ENCODE measurements around the gene MPLKIP.

DNA sequence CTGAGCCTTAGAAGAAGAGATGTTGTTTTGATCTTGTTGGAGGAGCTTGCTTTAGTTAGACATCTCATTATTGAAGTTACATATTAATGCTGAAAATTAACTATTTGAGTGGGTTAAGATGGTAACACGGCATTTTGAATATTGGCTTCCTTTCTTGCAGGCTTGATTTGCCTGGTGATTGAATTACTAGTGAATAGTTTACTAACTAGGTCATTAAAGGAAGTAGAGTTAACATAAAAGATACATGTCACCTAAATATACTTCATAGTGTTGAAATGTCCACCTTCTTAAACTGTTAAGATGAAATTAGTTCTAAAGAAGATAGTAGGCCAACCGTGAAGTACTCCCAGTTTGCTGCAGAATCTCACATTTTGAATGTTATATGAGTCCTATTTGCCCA, 18.5 kb downstream of the MPLKIP start:
- TF ChIP-seq, protein P1, sequence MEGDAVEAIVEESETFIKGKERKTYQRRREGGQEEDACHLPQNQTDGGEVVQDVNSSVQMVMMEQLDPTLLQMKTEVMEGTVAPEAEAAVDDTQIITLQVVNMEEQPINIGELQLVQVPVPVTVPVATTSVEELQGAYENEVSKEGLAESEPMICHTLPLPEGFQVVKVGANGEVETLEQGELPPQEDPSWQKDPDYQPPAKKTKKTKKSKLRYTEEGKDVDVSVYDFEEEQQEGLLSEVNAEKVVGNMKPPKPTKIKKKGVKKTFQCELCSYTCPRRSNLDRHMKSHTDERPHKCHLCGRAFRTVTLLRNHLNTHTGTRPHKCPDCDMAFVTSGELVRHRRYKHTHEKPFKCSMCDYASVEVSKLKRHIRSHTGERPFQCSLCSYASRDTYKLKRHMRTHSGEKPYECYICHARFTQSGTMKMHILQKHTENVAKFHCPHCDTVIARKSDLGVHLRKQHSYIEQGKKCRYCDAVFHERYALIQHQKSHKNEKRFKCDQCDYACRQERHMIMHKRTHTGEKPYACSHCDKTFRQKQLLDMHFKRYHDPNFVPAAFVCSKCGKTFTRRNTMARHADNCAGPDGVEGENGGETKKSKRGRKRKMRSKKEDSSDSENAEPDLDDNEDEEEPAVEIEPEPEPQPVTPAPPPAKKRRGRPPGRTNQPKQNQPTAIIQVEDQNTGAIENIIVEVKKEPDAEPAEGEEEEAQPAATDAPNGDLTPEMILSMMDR (IDR thresholded peaks at IDR 0.05 in 8 of 11, conservative IDR thresholded peaks at IDR 0.05 in 3 of 11), result no peak
- TF ChIP-seq POLR2A (IDR thresholded peaks at IDR 0.05) (no peak), POLR2AphosphoS5 (IDR thresholded peaks at IDR 0.05) (no peak)
